Measurements from ENCODE around the gene MSMB.
A peak's percentile ranks its signal among the peaks of the same experiment; 100 is the strongest.

The MSMB gene

DNA sequence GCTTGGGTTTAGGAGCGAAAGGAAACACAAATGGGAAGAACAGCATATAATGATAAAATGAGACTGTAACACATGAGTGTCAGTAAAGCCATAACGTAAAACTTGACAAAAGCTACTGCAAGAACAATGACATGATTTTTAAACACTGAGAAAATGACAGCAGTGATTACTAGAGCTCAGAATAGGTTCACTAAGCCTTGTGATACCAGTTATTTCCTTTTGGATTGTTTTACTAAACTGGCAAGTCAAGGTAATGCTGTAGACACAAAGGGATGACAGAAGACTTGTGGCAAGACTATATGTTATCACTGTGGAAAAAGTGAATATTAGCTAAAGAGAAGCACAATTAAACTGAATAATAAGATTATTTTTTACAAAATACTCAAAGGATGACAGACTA, 28.3 kb downstream of the MSMB start:
- no peak overlapping the region for H3K4me3 ChIP-seq (ENCODE audit: low read length)
- DNase-seq (ENCODE audit: low read depth) = no peak
- TF ChIP-seq, protein P1, sequence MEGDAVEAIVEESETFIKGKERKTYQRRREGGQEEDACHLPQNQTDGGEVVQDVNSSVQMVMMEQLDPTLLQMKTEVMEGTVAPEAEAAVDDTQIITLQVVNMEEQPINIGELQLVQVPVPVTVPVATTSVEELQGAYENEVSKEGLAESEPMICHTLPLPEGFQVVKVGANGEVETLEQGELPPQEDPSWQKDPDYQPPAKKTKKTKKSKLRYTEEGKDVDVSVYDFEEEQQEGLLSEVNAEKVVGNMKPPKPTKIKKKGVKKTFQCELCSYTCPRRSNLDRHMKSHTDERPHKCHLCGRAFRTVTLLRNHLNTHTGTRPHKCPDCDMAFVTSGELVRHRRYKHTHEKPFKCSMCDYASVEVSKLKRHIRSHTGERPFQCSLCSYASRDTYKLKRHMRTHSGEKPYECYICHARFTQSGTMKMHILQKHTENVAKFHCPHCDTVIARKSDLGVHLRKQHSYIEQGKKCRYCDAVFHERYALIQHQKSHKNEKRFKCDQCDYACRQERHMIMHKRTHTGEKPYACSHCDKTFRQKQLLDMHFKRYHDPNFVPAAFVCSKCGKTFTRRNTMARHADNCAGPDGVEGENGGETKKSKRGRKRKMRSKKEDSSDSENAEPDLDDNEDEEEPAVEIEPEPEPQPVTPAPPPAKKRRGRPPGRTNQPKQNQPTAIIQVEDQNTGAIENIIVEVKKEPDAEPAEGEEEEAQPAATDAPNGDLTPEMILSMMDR (conservative IDR thresholded peaks at IDR 0.05; ENCODE audit: low read depth, low read length) = no peak

DNA sequence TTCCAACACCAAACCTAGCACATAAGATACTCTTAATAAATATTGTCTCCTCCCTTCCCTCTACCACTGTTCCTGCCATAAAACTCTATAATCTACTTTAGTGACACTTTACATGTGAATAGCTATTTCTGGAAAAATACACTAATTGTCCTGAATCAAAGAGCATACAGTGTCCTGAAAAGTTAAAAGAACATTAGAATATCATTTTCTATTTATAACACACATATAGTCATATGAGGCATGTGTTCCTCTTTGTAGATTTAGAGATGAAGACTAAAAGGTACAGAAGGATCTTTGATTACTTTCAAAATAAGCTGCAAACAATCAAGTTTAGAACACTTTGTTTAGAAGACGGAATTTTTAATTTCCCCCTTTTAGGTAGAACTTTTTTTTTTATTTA, 29.3 kb downstream of the MSMB start:
- DNase-seq (ENCODE audit: low read depth) = no peak
- no peak overlapping the region for H3K4me3 ChIP-seq (ENCODE audit: low read length)
- TF ChIP-seq, protein P1 (conservative IDR thresholded peaks at IDR 0.05; ENCODE audit: low read depth, low read length) = no peak

GRCh38 chr10:46016190-46016589, 29.9 kb downstream of the MSMB start:
- H3K4me3 ChIP-seq (ENCODE audit: low read length) = no peak overlapping the region
- TF ChIP-seq, protein P1 (conservative IDR thresholded peaks at IDR 0.05; ENCODE audit: low read depth, low read length) = no peak
- no peak for DNase-seq (ENCODE audit: low read depth)

DNA sequence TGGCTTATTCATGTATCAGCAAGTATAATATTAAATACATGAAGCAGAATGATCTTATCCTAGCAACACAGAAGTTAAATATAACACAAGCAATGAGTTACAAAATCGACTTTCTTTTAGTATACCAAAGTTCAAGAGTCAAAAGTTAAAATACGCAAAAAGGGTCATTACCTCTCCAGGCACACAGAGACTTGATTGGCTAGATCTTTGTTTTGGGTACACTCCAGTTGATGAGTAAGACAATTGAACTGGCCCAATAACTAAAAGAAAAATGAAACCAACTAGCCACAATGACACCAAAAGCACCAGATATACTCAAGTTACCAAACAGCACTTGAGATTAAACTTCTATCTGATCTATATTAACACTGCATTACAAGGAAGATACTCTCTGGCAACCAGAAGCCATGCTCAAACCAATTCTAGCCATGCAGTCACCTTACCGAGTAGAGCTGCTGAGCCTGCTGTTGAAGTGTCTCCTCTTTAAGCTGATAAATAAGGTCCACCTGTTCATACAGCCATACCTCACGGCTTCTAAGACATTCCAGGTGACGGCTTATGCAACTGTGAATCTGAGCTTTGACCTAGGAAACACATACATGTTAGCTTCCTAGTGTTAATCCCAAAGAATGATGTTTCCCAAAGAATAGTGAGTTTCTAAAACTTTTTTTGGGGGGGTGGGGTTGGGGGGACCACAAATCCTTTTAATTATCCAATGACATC, 31.2 kb downstream of the MSMB start:
- TF ChIP-seq, protein P1 (conservative IDR thresholded peaks at IDR 0.05; ENCODE audit: low read depth, low read length) = no peak
- no peak overlapping the region for H3K4me3 ChIP-seq (ENCODE audit: low read length)
- no peak for DNase-seq (ENCODE audit: low read depth)

- H3K4me3 ChIP-seq (ENCODE audit: low read length) = no peak overlapping the region
- no peak for DNase-seq (ENCODE audit: low read depth)
- TF ChIP-seq, protein P1 (conservative IDR thresholded peaks at IDR 0.05; ENCODE audit: low read depth, low read length) = no peak
Measured at GRCh38 chr10:46014206-46014605, 31.9 kb downstream of the MSMB start.

DNA sequence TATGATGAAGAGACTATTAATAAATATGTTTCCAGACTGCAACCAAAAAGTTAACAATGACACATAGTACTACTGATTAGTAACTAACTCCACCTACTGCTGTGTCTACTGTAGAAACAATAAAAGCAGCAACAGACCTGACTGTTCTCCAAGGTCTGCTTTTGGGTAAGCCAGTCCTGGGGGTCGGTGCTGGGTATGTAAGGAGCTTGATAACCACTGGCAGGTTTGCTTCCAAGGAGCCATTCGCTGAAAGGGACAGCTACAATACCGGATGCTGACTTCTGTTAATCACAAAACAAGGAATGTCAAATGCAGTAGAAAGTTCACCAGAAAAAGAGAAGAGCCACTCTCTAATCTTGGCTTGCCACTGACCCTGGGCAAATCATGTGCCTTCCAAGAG, 33.3 kb downstream of the MSMB start:
- DNase-seq (ENCODE audit: low read depth) = no peak
- TF ChIP-seq, protein P1 (conservative IDR thresholded peaks at IDR 0.05; ENCODE audit: low read depth, low read length) = no peak
- H3K4me3 ChIP-seq (ENCODE audit: low read length) = no peak overlapping the region

- peak; percentile 26 for DNase-seq (ENCODE audit: low read depth)
- TF ChIP-seq, protein P1 (conservative IDR thresholded peaks at IDR 0.05; ENCODE audit: low read depth, low read length) = no peak
- no peak overlapping the region for H3K4me3 ChIP-seq (ENCODE audit: low read length)
Measured at GRCh38 chr10:46006219-46006618, 39.9 kb downstream of the MSMB start.
